ENCODE results near the gene PLXDC2.

DNA sequence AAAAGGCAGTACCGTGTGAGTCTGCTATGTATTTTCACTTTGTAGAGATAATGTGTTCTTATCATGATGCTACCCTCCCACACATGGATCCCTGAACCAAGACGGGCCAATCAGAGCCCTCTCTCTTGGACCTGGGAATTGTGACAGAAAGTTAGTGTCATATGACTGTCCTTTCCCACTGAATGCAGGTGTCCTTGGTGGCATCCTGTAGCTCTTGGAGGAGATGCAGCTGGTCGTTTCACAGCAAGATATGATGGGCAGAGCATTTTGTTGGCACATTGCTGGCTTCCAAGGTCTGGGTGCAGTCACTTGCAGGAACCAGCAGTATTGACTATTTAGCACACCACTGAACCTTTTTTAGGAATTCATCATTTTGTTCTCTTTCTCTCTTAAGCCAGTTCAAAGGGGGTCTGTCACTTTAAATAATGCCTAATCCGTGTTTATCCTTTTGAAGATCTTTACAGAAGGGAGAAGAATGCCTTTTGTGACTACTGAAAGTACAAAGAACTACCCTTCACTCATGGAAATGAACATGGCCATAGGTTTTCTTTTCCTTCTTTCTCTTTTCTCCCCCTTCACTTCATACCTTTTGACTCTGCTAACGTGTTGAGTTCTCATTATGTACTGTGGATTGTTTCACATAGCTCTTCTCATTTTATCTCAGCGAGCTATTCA is 125.1 kb downstream of the PLXDC2 start:
- TF ChIP-seq, protein P1, sequence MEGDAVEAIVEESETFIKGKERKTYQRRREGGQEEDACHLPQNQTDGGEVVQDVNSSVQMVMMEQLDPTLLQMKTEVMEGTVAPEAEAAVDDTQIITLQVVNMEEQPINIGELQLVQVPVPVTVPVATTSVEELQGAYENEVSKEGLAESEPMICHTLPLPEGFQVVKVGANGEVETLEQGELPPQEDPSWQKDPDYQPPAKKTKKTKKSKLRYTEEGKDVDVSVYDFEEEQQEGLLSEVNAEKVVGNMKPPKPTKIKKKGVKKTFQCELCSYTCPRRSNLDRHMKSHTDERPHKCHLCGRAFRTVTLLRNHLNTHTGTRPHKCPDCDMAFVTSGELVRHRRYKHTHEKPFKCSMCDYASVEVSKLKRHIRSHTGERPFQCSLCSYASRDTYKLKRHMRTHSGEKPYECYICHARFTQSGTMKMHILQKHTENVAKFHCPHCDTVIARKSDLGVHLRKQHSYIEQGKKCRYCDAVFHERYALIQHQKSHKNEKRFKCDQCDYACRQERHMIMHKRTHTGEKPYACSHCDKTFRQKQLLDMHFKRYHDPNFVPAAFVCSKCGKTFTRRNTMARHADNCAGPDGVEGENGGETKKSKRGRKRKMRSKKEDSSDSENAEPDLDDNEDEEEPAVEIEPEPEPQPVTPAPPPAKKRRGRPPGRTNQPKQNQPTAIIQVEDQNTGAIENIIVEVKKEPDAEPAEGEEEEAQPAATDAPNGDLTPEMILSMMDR (IDR thresholded peaks at IDR 0.05), result no peak
- TF ChIP-seq POLR2AphosphoS5 (IDR thresholded peaks at IDR 0.05; ENCODE audit: low read depth, low read length), result no peak
- TF ChIP-seq, protein P2, sequence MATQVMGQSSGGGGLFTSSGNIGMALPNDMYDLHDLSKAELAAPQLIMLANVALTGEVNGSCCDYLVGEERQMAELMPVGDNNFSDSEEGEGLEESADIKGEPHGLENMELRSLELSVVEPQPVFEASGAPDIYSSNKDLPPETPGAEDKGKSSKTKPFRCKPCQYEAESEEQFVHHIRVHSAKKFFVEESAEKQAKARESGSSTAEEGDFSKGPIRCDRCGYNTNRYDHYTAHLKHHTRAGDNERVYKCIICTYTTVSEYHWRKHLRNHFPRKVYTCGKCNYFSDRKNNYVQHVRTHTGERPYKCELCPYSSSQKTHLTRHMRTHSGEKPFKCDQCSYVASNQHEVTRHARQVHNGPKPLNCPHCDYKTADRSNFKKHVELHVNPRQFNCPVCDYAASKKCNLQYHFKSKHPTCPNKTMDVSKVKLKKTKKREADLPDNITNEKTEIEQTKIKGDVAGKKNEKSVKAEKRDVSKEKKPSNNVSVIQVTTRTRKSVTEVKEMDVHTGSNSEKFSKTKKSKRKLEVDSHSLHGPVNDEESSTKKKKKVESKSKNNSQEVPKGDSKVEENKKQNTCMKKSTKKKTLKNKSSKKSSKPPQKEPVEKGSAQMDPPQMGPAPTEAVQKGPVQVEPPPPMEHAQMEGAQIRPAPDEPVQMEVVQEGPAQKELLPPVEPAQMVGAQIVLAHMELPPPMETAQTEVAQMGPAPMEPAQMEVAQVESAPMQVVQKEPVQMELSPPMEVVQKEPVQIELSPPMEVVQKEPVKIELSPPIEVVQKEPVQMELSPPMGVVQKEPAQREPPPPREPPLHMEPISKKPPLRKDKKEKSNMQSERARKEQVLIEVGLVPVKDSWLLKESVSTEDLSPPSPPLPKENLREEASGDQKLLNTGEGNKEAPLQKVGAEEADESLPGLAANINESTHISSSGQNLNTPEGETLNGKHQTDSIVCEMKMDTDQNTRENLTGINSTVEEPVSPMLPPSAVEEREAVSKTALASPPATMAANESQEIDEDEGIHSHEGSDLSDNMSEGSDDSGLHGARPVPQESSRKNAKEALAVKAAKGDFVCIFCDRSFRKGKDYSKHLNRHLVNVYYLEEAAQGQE (IDR thresholded peaks at IDR 0.05; ENCODE audit: insufficient read depth in 1 of 2, low read depth in 2 of 2, low read length in 1 of 2), result no peak
- TF ChIP-seq SIN3A (IDR thresholded peaks at IDR 0.05; ENCODE audit: borderline replicate concordance, insufficient read depth, low read depth, low read length), result no peak

Measured in Panc1 (cell line).